ENCODE measurements around the gene ALDH7A1.

GRCh38 chr5:126519637-126520592 is 75.1 kb downstream of the ALDH7A1 start:
- TF ChIP-seq CTCF (IDR thresholded peaks at IDR 0.05; ENCODE audit: low read length) (no peak), EZH2 (IDR thresholded peaks at IDR 0.05; ENCODE audit: borderline replicate concordance, low read length) (no peak)

Measured in OCI-LY1 (cell line).